SK-N-SH (cell line): ENCODE data around the gene NAALADL2. TPM values are rescaled to one million over a fixed set of nuclear protein-coding genes. Genes with fewer than 3 reads are reported as not detected.
A peak's percentile ranks its signal among the peaks of the same experiment; 100 is the strongest.

ENCODE experiments used
- CTCF ChIA-PET: fragments of 300-600, 350-600 bp; formaldehyde crosslinking; extraction: SDS; loops from one replicate; lab custom pipeline; 2021; lab: Yijun Ruan, JAX
- POLR2A ChIA-PET: fragments of 350-600 bp; sonication (Branson Sonifier 250); formaldehyde crosslinking; extraction: SDS; loops from one replicate; lab custom pipeline; 2020; ENCODE audit warnings: antibody characterized with exemption, inconsistent platforms; lab: Yijun Ruan, JAX
- DNase-seq: peaks from one replicate; pipeline ENCODE4 v3.0.0; 2012
- H2AFZ ChIP-seq: fragments of 200-600 bp; sonication (generic); 2 replicates; pipeline ENCODE4 v1.8.1; 2016; ENCODE audit warnings: antibody characterized with exemption, mild to moderate bottlenecking, low read depth
- H3F3A ChIP-seq: fragments of 200-600 bp; sonication (generic); replicated peaks from 2 replicates; pipeline ENCODE3; 2016; ENCODE audit warnings: antibody characterized with exemption, mild to moderate bottlenecking; ENCODE audit not compliant: insufficient read depth
- H3K27ac ChIP-seq, 2 experiments: fragments of 200-500 bp in 1 of 2; fragments of 200-600 bp in 1 of 2; sonication (Bioruptor generic) in 1 of 2; sonication (generic), shearing (Covaris generic) in 1 of 2; 2 replicates each; pipeline versions ENCODE4 v1.5.1 to v1.6.1; 2014 to 2016; ENCODE audit warnings: low read depth in 2 of 2, inconsistent platforms in 1 of 2, low read length in 1 of 2, mild to moderate bottlenecking in 1 of 2, mixed read lengths in 1 of 2
- H3K27me3 ChIP-seq: fragments of 200-600 bp; sonication (generic), shearing (Covaris generic); 2 replicates; pipeline ENCODE4 v1.6.1; 2016; ENCODE audit warnings: mixed run types; ENCODE audit not compliant: insufficient read depth
- H3K36me3 ChIP-seq, 2 experiments: fragments of 200-500 bp in 1 of 2; fragments of 200-600 bp in 1 of 2; sonication (Bioruptor generic) in 1 of 2; sonication (generic) in 1 of 2; replicated peaks in 1 of 2; 2 replicates each; pipeline versions ENCODE3 to v1.5.1; 2014 to 2016; ENCODE audit warnings: low read length in 1 of 2, mild to moderate bottlenecking in 1 of 2; ENCODE audit not compliant: insufficient read depth in 2 of 2, control insufficient read depth in 1 of 2
- H3K4me1 ChIP-seq, 2 experiments: fragments of 200-500 bp in 1 of 2; fragments of 200-600 bp in 1 of 2; sonication (Bioruptor generic) in 1 of 2; sonication (generic), shearing (Covaris generic) in 1 of 2; 2 replicates each; pipeline versions ENCODE4 v1.5.1 to v1.6.1; 2014 to 2016; ENCODE audit warnings: low read depth in 1 of 2, low read length in 1 of 2, mixed run types in 1 of 2; ENCODE audit not compliant: insufficient read depth in 2 of 2, control insufficient read depth in 1 of 2
- H3K4me2 ChIP-seq: fragments of 200-600 bp; sonication (generic), shearing (Covaris generic); 2 replicates; pipeline ENCODE4 v1.6.1; 2017; ENCODE audit warnings: mixed run types
- H3K4me3 ChIP-seq, 2 experiments: fragments of 200-500 bp in 1 of 2; fragments of 200-600 bp in 1 of 2; sonication (Bioruptor generic) in 1 of 2; sonication (generic), shearing (Covaris generic) in 1 of 2; 2 replicates each; pipeline versions ENCODE4 v1.5.1 to v1.8.1; 2014 to 2016; ENCODE audit warnings: low read depth in 2 of 2, inconsistent platforms in 1 of 2, low read length in 1 of 2, mild to moderate bottlenecking in 1 of 2, mixed read lengths in 1 of 2, moderate library complexity in 1 of 2
- H3K79me2 ChIP-seq: fragments of 200-600 bp; sonication (generic); 2 replicates; pipeline ENCODE4 v1.8.1; 2017; ENCODE audit warnings: mild to moderate bottlenecking; ENCODE audit not compliant: insufficient read depth
- H3K9ac ChIP-seq: fragments of 200-600 bp; sonication (generic); 2 replicates; pipeline ENCODE4 v1.6.1; 2017; ENCODE audit warnings: mixed run types
- H3K9me2 ChIP-seq: fragments of 200-600 bp; sonication (generic); 2 replicates; pipeline ENCODE4 v1.6.1; 2017; ENCODE audit warnings: mixed run types
- H3K9me3 ChIP-seq: fragments of 200-600 bp; sonication (generic); 2 replicates; pipeline ENCODE4 v1.6.1; 2017; ENCODE audit warnings: mixed run types, mild to moderate bottlenecking, moderate library complexity
- H4K20me1 ChIP-seq: fragments of 200-600 bp; sonication (generic); 2 replicates; pipeline ENCODE4 v1.6.1; 2017; ENCODE audit warnings: mild to moderate bottlenecking, mixed run types; ENCODE audit not compliant: insufficient read depth
- EP300 ChIP-seq, 2 experiments: IDR thresholded peaks; 2 replicates each; pipeline versions ENCODE4 v1.4.0 to v1.6.1; 2012; ENCODE audit warnings: borderline replicate concordance in 1 of 2, low read depth in 1 of 2, low read length in 1 of 2
- GATA2 ChIP-seq: sonication (generic); formaldehyde crosslinking; IDR thresholded peaks from 2 replicates; pipeline ENCODE4 v1.5.0; 2020; ENCODE audit warnings: mild to moderate bottlenecking, missing genetic modification reagents
- JUND ChIP-seq: IDR thresholded peaks from 2 replicates; pipeline ENCODE4 v1.4.0; 2012
- REST ChIP-seq: IDR thresholded peaks from 2 replicates; pipeline ENCODE4 v1.6.1; 2012; ENCODE audit warnings: mild to moderate bottlenecking, low read depth, low read length, moderate library complexity
- RXRA ChIP-seq: IDR thresholded peaks from 2 replicates; pipeline ENCODE4 v1.4.0; 2012; ENCODE audit warnings: low read depth, mild to moderate bottlenecking, borderline replicate concordance
- TAF1 ChIP-seq: IDR thresholded peaks from 2 replicates; pipeline ENCODE4 v1.6.1; 2012; ENCODE audit warnings: low read depth, mild to moderate bottlenecking, low read length, moderate library complexity, borderline replicate concordance
- TCF12 ChIP-seq: IDR thresholded peaks from 2 replicates; pipeline ENCODE4 v1.4.0; 2012
- USF2 ChIP-seq: fragments of 150-350 bp; IDR thresholded peaks from 2 replicates; pipeline ENCODE4 v1.6.1; 2017; ENCODE audit warnings: antibody characterized with exemption, low read length, low read depth, borderline replicate concordance
- YY1 ChIP-seq: IDR thresholded peaks from 2 replicates; pipeline ENCODE4 v1.4.0; 2012; ENCODE audit warnings: low read depth, mild to moderate bottlenecking
- WGBS: methylation state at CpG from one replicate; pipeline ENCODE4 v1.1.6; 2017; ENCODE audit warnings: low lambda C conversion rate; 5-methylcytosine and 5-hydroxymethylcytosine counted together
- polyA plus RNA-seq, 3 experiments: library from polyadenylated mRNA; depleted of rRNA; stranded (reverse); fragments of >200 nt; gene quantifications; 2 replicates each; pipeline ENCODE4 v1.2.3, GENCODE V29; 2012

The NAALADL2 gene
- polyA plus RNA-seq, 1 of the 3 experiments (the other 2 are of a cell fraction), result 1.2 TPM

GRCh38 chr3:175329373-175329772 is 470.2 kb downstream of the NAALADL2 start (continued):
- TF ChIP-seq REST (no peak), EP300 (IDR thresholded peaks at IDR 0.05; ENCODE audit: borderline replicate concordance in 1 of 2, low read depth in 1 of 2, low read length in 1 of 2) (no peak), RXRA (no peak), GATA2 (no peak), USF2 (no peak), TCF12 (no peak)
- TF ChIP-seq, all 33 proteins: peak for 0

GRCh38 chr3:175335229-175335628 is 476.1 kb downstream of the NAALADL2 start:
- Histone ChIP-seq H3K9me2 (no peaks in the 10 kb centered on the region), H3F3A (peaks cover 3% of the 10 kb centered on the region), H3K9me3 (no peaks in the 10 kb centered on the region), H3K79me2 (no peaks in the 10 kb centered on the region), H3K4me1 (peaks cover 3 to 16% of the 10 kb centered on the region in 2 experiments; a peak in 2 of 4 replicates), H3K4me2 (peak overlapping the region; percentile 21; the same call in 1 of the 2 replicates), H3K36me3 (no peaks in the 10 kb centered on the region), H4K20me1 (no peaks in the 10 kb centered on the region), H3K27ac (no peak overlapping the region; a peak in 1 of 4 replicates), H3K27me3 (no peaks in the 10 kb centered on the region), H3K9ac (no peak overlapping the region), H2AFZ (no peak overlapping the region), H3K4me3 (no peak overlapping the region)
- ChIA-PET CTCF (no interaction called here), POLR2A (no interaction called here)
- 27% methylated on average over 2 of the region's 2 CpGs for WGBS
- TF ChIP-seq JUND, result peak; percentile 11; the same call in 1 of the 2 replicates
- peak in 1 of 2 experiments; percentile 43; a peak in 1 of 4 replicates for TF ChIP-seq EP300 (IDR thresholded peaks at IDR 0.05; ENCODE audit: borderline replicate concordance in 1 of 2, low read depth in 1 of 2, low read length in 1 of 2)
- no peak for TF ChIP-seq YY1
- TF ChIP-seq TAF1, result no peak
- DNase-seq, result no peak
